Cardiac muscle cell (in vitro differentiated cells and primary cell): Measurements from ENCODE around the gene ATP6V0A1. TPM values are rescaled to one million over a fixed set of nuclear protein-coding genes. Genes with fewer than 3 reads are reported as not detected.

Source experiments
- DNase-seq, 2 donors: peaks; one replicate each; pipeline versions ENCODE4 v3.0.0 to v3.0.0-alpha.2; 2010 to 2017; ENCODE audit warnings: low read depth in 1 of 2, low spot score in 1 of 2
- H3K27ac ChIP-seq: fragments of 200-600 bp; sonication (generic); 2 replicates; pipeline ENCODE4 v1.5.1; 2016
- H3K27me3 ChIP-seq: fragments of 200-600 bp; sonication (generic); 2 replicates; pipeline ENCODE4 v1.6.0; 2016; ENCODE audit warnings: control low read depth
- H3K36me3 ChIP-seq: fragments of 200-600 bp; sonication (generic); 2 replicates; pipeline ENCODE4 v1.5.1; 2016; ENCODE audit warnings: control low read depth
- H3K4me1 ChIP-seq: fragments of 200-600 bp; sonication (generic); 2 replicates; pipeline ENCODE4 v1.8.1; 2017; ENCODE audit warnings: low read depth, mild to moderate bottlenecking, mixed run types
- H3K4me3 ChIP-seq: fragments of 200-600 bp; sonication (generic); 2 replicates; pipeline ENCODE4 v1.5.1; 2016; ENCODE audit warnings: mild to moderate bottlenecking
- H3K9me3 ChIP-seq: fragments of 200-600 bp; sonication (generic); 2 replicates; pipeline ENCODE4 v1.5.1; 2017; ENCODE audit warnings: low read depth, mild to moderate bottlenecking, control low read depth
- polyA plus RNA-seq: library from polyadenylated mRNA; unstranded; fragments of >200 nt; fragmentation: Nextera tagmentation; extraction: Ambion mirVana; gene quantifications from 2 replicates; pipeline ENCODE4 v1.2.1, GENCODE V29; 2016
- total RNA-seq: library from RNA; depleted of rRNA; stranded (reverse); fragments of >200 nt; gene quantifications from 2 replicates; pipeline ENCODE4 v1.2.3, GENCODE V29; 2016
- TF ChIP-seq, protein P1 (sequence below): IDR thresholded peaks from 2 replicates; pipeline ENCODE4 v1.5.1; 2012; ENCODE audit warnings: low read depth, mild to moderate bottlenecking, low read length

Gene ATP6V0A1
- 38.2 and 50.8 TPM in 2 replicates for total RNA-seq
- polyA plus RNA-seq = 43.0 and 44.6 TPM in 2 replicates

GRCh38 chr17:42458497-42459255 is at the start of gene ATP6V0A1:
Gene ATP6V0A1 (plus strand): TSS chr17:42458878. CDS start chr17:42460895, 2,017 bp downstream.
- H3K27ac ChIP-seq = peak within 1 kb of the TSS; percentile 13
- H3K4me1 ChIP-seq = peaks cover 9% of the 10 kb centered on the region
- peak; percentile 90 to 91 for DNase-seq
- peak within 1 kb of the TSS; percentile 37 for H3K4me3 ChIP-seq
- no peaks in the 10 kb centered on the region for H3K27me3 ChIP-seq
- no peaks in the 10 kb centered on the region for H3K36me3 ChIP-seq
- TF ChIP-seq, protein P1, sequence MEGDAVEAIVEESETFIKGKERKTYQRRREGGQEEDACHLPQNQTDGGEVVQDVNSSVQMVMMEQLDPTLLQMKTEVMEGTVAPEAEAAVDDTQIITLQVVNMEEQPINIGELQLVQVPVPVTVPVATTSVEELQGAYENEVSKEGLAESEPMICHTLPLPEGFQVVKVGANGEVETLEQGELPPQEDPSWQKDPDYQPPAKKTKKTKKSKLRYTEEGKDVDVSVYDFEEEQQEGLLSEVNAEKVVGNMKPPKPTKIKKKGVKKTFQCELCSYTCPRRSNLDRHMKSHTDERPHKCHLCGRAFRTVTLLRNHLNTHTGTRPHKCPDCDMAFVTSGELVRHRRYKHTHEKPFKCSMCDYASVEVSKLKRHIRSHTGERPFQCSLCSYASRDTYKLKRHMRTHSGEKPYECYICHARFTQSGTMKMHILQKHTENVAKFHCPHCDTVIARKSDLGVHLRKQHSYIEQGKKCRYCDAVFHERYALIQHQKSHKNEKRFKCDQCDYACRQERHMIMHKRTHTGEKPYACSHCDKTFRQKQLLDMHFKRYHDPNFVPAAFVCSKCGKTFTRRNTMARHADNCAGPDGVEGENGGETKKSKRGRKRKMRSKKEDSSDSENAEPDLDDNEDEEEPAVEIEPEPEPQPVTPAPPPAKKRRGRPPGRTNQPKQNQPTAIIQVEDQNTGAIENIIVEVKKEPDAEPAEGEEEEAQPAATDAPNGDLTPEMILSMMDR = no peak
- H3K9me3 ChIP-seq = no peaks in the 10 kb centered on the region

GRCh38 chr17:42409523-42410318 is 49.0 kb upstream of the ATP6V0A1 start:
- no peaks in the 10 kb centered on the region for H3K36me3 ChIP-seq
- no peak overlapping the region for H3K4me3 ChIP-seq
- no peaks in the 10 kb centered on the region for H3K9me3 ChIP-seq
- H3K27ac ChIP-seq = no peak overlapping the region
- H3K27me3 ChIP-seq = no peaks in the 10 kb centered on the region
- DNase-seq = peak in 1 of 2 donors; percentile 95
- no peaks in the 10 kb centered on the region for H3K4me1 ChIP-seq
- TF ChIP-seq, protein P1 = no peak

- no peak overlapping the region for H3K4me3 ChIP-seq
- no peak for DNase-seq
- no peaks in the 10 kb centered on the region for H3K4me1 ChIP-seq
- H3K36me3 ChIP-seq = no peaks in the 10 kb centered on the region
- TF ChIP-seq, protein P1 = no peak
- no peaks in the 10 kb centered on the region for H3K9me3 ChIP-seq
- no peak overlapping the region for H3K27ac ChIP-seq
- H3K27me3 ChIP-seq = no peaks in the 10 kb centered on the region
These were observed 48.4 kb upstream of the ATP6V0A1 start for GRCh38 chr17:42410319-42410685.

DNA sequence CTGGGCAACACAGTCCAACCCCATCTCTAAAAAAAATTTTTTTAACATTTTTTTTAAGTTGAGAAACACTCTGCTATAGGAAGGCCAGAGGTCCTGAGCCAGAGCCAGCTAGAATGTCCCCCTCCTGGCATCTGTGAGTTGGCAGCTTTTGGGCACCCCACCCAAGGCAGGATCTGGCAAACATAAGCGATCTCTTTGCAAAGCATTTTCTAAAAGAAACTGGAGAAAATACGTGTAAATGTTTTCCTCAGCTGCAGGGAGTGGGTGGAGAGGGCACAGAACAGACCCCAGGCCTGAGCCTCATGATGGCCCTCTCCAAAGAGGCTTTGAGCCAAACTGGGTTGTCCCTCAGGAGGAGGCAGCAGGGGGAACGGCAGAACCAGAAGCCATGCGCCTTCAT is 47.3 kb upstream of the ATP6V0A1 start:
- Histone ChIP-seq H3K4me3 (no peak overlapping the region), H3K27ac (no peak overlapping the region), H3K9me3 (no peaks in the 10 kb centered on the region), H3K4me1 (no peaks in the 10 kb centered on the region), H3K36me3 (no peaks in the 10 kb centered on the region), H3K27me3 (no peaks in the 10 kb centered on the region)
- DNase-seq = no peak
- TF ChIP-seq, protein P1 = no peak

DNA sequence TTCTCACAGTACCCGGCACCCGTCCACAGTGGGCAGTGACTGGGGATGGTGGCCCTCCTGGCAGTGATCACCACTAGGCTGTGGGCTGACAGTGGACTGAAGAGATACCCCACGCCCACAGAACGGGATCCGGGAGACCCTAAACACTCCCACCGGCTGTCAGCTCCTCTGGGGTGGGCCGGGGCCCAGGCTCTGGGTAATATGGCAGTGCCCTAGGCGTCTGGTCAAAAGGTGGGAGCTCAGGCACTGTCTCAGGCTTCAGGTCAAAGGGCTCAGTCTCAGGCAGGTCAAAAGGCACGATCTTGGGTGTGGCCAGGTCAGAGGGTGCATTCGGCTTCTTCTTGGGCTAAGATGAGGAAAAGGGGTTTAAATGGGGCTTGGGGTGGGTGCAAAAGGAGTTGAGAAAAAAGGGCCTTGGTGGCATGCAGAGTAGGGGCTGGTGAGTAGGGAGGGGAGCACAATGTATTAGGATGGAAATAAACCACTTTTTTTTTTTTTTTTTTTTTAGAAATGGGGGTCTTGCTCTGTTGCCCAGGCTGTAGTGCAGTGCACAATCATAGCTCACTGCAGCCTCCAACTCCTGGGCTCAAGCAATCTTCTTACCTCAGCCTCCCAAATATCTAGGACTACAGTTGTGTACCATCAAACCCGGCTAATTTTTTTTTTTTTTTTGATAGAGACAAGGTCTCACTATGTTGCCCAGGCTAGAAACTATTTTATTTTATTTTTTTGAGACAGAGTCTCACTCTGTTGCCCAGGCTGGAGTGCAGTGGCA is 46.6 kb upstream of the ATP6V0A1 start:
- no peak overlapping the region for H3K27ac ChIP-seq
- no peak for DNase-seq
- no peaks in the 10 kb centered on the region for H3K4me1 ChIP-seq
- TF ChIP-seq, protein P1 = no peak
- no peak overlapping the region for H3K4me3 ChIP-seq
- H3K36me3 ChIP-seq = no peaks in the 10 kb centered on the region
- no peaks in the 10 kb centered on the region for H3K9me3 ChIP-seq
- H3K27me3 ChIP-seq = no peaks in the 10 kb centered on the region
